GM23338 (cell line): Measurements from ENCODE around the gene SBSN. TPM values are rescaled to one million over a fixed set of nuclear protein-coding genes. Genes with fewer than 3 reads are reported as not detected.

Source experiments
- ATAC-seq: fragments of 200-7000 bp; cut with Tn5 transposase; 3 replicates; pipeline ENCODE4 v1.9.1; 2020
- DNase-seq: peaks from one replicate; pipeline ENCODE4 v3.0.0-alpha.2; 2015; ENCODE audit warnings: low spot score
- H2AFZ ChIP-seq: fragments of 200-600 bp; sonication (generic); 2 replicates; pipeline ENCODE4 v1.8.0; 2016; ENCODE audit warnings: antibody characterized with exemption, mild to moderate bottlenecking, moderate library complexity
- H3F3A ChIP-seq: fragments of 200-600 bp; sonication (generic); replicated peaks from 2 replicates; pipeline ENCODE4 v1.8.0; 2017; ENCODE audit warnings: antibody characterized with exemption, mixed run types, low read depth
- H3K27ac ChIP-seq: fragments of 200-600 bp; sonication (generic); 2 replicates; pipeline ENCODE4 v1.6.1; 2016; ENCODE audit warnings: low read depth
- H3K27me3 ChIP-seq: fragments of 200-600 bp; sonication (generic); 2 replicates; pipeline ENCODE4 v1.8.0; 2016; ENCODE audit warnings: mild to moderate bottlenecking, mixed run types, moderate library complexity; ENCODE audit not compliant: insufficient read depth
- H3K36me3 ChIP-seq: fragments of 200-600 bp; sonication (generic); 2 replicates; pipeline ENCODE4 v1.8.0; 2016; ENCODE audit warnings: mild to moderate bottlenecking; ENCODE audit not compliant: insufficient read depth
- H3K4me1 ChIP-seq: fragments of 200-600 bp; sonication (generic); 2 replicates; pipeline ENCODE4 v1.8.0; 2016; ENCODE audit warnings: mild to moderate bottlenecking, moderate library complexity; ENCODE audit not compliant: insufficient read depth
- H3K4me2 ChIP-seq: fragments of 200-600 bp; sonication (generic); 2 replicates; pipeline ENCODE4 v1.7.1; 2017; ENCODE audit warnings: mixed run types
- H3K4me3 ChIP-seq: fragments of 200-600 bp; sonication (generic); 2 replicates; pipeline ENCODE4 v1.6.1; 2016; ENCODE audit warnings: mixed run types
- H3K79me2 ChIP-seq: fragments of 200-600 bp; sonication (generic); replicated peaks from 2 replicates; pipeline ENCODE4 v1.8.0; 2017; ENCODE audit warnings: mild to moderate bottlenecking; ENCODE audit not compliant: insufficient read depth
- H3K9me2 ChIP-seq: fragments of 200-600 bp; sonication (generic); 2 replicates; pipeline ENCODE4 v1.8.0; 2017; ENCODE audit not compliant: insufficient read depth
- H4K20me1 ChIP-seq: fragments of 200-600 bp; sonication (generic); replicated peaks from 2 replicates; pipeline ENCODE4 v1.8.0; 2017; ENCODE audit warnings: mild to moderate bottlenecking; ENCODE audit not compliant: insufficient read depth
- H3K27ac Mint-ChIP-seq: 2 replicates; pipeline ENCODE4 v1.8.0; 2020; ENCODE audit warnings: inconsistent platforms, mild to moderate bottlenecking, moderate library complexity, mixed read lengths
- H3K27me3 Mint-ChIP-seq: 3 replicates; pipeline ENCODE4 v1.8.0; 2022; ENCODE audit warnings: low read depth, mild to moderate bottlenecking, moderate library complexity, mixed read lengths, inconsistent platforms; ENCODE audit not compliant: insufficient read depth, poor library complexity
- H3K36me3 Mint-ChIP-seq: 3 replicates; pipeline ENCODE4 v1.8.0; 2021; ENCODE audit warnings: low read depth, mild to moderate bottlenecking, inconsistent platforms, moderate library complexity, mixed read lengths
- H3K4me1 Mint-ChIP-seq: 3 replicates; pipeline ENCODE4 v1.8.0; 2020; ENCODE audit warnings: mild to moderate bottlenecking, inconsistent platforms, mixed read lengths
- H3K4me3 Mint-ChIP-seq: 3 replicates; pipeline ENCODE4 v1.8.0; 2021; ENCODE audit warnings: moderate library complexity, mild to moderate bottlenecking, inconsistent platforms, mixed read lengths
- H3K9me3 Mint-ChIP-seq: 3 replicates; pipeline ENCODE4 v1.8.0; 2020; ENCODE audit warnings: moderate library complexity, mild to moderate bottlenecking, inconsistent platforms, mixed read lengths
- CTCF ChIP-seq, 2 experiments: fragments of 200-600 bp in 1 of 2; sonication (generic) in 1 of 2; conservative IDR thresholded peaks; 2 replicates each; pipeline versions ENCODE4 v1.5.1 to v1.6.1; 2016 to 2017; ENCODE audit warnings: antibody characterized with exemption in 2 of 2, low read depth in 2 of 2, mild to moderate bottlenecking in 2 of 2, moderate library complexity in 1 of 2
- ETS1 ChIP-seq: IDR thresholded peaks from 2 replicates; pipeline ENCODE4 v1.6.1; 2016; ENCODE audit warnings: antibody characterized with exemption
- EZH2 ChIP-seq: fragments of 200-600 bp; sonication (generic); IDR thresholded peaks from one replicate; pipeline ENCODE4 v1.8.0; 2017; ENCODE audit warnings: antibody characterized with exemption, mild to moderate bottlenecking, low read depth; ENCODE audit not compliant: unreplicated experiment
- EZH2phosphoT487 ChIP-seq: fragments of 200-600 bp; sonication (generic); IDR thresholded peaks from one replicate; pipeline ENCODE4 v1.8.1; 2018; ENCODE audit warnings: antibody characterized with exemption; ENCODE audit not compliant: unreplicated experiment
- JUNB ChIP-seq: IDR thresholded peaks from one replicate; pipeline ENCODE4 v1.6.1; 2016; ENCODE audit warnings: antibody characterized with exemption; ENCODE audit not compliant: unreplicated experiment
- NANOG ChIP-seq: IDR thresholded peaks from 2 replicates; pipeline ENCODE4 v1.6.1; 2016; ENCODE audit warnings: antibody characterized with exemption, borderline replicate concordance
- POLR2AphosphoS5 ChIP-seq: IDR thresholded peaks from 2 replicates; pipeline ENCODE4 v1.6.1; 2016; ENCODE audit warnings: antibody characterized with exemption, low read depth
- STAT1 ChIP-seq: IDR thresholded peaks from one replicate; pipeline ENCODE4 v1.6.1; 2016; ENCODE audit warnings: antibody characterized with exemption; ENCODE audit not compliant: unreplicated experiment
- ZNF331 ChIP-seq: fragments of 250-450 bp; sonication (Bioruptor Pico); IDR thresholded peaks from 2 replicates; pipeline ENCODE4 v1.5.0; 2020; ENCODE audit warnings: low read depth, mild to moderate bottlenecking, moderate library complexity
- polyA plus RNA-seq: library from polyadenylated mRNA; unstranded; fragments of >200 nt; fragmentation: Nextera tagmentation; extraction: Ambion mirVana; gene quantifications from 2 replicates; pipeline ENCODE4 v1.2.1, GENCODE V29; 2016
- total RNA-seq: library from RNA; depleted of rRNA; stranded (reverse); fragments of >200 nt; shearing (Covaris generic); gene quantifications from 2 replicates; pipeline ENCODE4 v1.2.3, GENCODE V29; 2014
- TF ChIP-seq, protein P1 (sequence below): IDR thresholded peaks from one replicate; pipeline ENCODE4 v1.6.1; 2018; ENCODE audit warnings: antibody characterized with exemption; ENCODE audit not compliant: unreplicated experiment

Gene SBSN
- total and polyA plus RNA-seq, 2 experiments from 2014 or later = 0.39 TPM; not detected in 1

DNA sequence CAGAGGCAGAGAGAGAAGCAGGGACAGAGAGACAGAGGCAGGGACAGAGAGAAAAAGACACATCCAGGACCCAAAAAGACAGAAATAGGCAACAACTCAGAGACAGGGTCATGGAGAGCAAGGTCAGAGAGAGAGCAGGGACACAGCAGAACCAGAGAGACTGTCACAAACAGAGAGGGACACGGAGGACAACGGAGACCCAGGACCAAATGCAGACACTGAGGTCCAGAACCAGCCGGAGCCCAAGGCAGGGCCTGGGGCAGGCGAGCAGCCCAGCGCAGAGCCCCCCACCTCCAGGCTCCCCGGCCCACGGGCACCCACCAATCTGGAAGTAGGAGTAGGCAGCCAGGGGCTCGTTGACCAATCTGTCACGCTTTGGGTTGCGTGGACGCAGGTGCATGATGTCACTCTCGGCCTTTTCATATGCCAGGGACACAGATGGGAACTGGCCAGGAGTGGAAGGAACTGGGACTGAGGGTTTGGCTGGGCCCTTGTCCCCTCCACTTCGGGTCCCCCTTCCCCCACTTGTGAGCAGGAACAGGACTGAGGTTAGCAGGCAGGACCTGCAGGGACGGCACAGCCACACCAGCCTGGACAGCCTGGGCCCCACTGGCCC, 25.4 kb upstream of the SBSN start:
- ATAC-seq (no peak), DNase-seq (no peak)
- no peak overlapping the region for H3K4me2 ChIP-seq
- no peak overlapping the region for H3K4me3 ChIP-seq
- H3K27ac ChIP-seq = no peak overlapping the region
- peaks cover 9% of the 10 kb centered on the region for H4K20me1 ChIP-seq
- no peak overlapping the region for H2AFZ ChIP-seq
- peaks cover 16% of the 10 kb centered on the region; the same call in 1 of the 2 replicates for H3F3A ChIP-seq
- no peaks in the 10 kb centered on the region for H3K27me3 ChIP-seq
- Mint-ChIP-seq H3K9me3 (no peaks in the 10 kb centered on the region; the same call in none of the 3 replicates), H3K27ac (no peak overlapping the region), H3K4me3 (no peak overlapping the region; the same call in 2 of the 3 replicates), H3K36me3 (peaks cover 13% of the 10 kb centered on the region), H3K27me3 (peaks cover 19% of the 10 kb centered on the region), H3K4me1 (peaks cover 18% of the 10 kb centered on the region)
- no peak for TF ChIP-seq STAT1
- TF ChIP-seq, protein P1, sequence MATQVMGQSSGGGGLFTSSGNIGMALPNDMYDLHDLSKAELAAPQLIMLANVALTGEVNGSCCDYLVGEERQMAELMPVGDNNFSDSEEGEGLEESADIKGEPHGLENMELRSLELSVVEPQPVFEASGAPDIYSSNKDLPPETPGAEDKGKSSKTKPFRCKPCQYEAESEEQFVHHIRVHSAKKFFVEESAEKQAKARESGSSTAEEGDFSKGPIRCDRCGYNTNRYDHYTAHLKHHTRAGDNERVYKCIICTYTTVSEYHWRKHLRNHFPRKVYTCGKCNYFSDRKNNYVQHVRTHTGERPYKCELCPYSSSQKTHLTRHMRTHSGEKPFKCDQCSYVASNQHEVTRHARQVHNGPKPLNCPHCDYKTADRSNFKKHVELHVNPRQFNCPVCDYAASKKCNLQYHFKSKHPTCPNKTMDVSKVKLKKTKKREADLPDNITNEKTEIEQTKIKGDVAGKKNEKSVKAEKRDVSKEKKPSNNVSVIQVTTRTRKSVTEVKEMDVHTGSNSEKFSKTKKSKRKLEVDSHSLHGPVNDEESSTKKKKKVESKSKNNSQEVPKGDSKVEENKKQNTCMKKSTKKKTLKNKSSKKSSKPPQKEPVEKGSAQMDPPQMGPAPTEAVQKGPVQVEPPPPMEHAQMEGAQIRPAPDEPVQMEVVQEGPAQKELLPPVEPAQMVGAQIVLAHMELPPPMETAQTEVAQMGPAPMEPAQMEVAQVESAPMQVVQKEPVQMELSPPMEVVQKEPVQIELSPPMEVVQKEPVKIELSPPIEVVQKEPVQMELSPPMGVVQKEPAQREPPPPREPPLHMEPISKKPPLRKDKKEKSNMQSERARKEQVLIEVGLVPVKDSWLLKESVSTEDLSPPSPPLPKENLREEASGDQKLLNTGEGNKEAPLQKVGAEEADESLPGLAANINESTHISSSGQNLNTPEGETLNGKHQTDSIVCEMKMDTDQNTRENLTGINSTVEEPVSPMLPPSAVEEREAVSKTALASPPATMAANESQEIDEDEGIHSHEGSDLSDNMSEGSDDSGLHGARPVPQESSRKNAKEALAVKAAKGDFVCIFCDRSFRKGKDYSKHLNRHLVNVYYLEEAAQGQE = no peak
- TF ChIP-seq POLR2AphosphoS5 = no peak
- no peak for TF ChIP-seq ZNF331 (CRISPR knock-in tag)
- H3K4me1 ChIP-seq = peaks cover 4% of the 10 kb centered on the region; the same call in 1 of the 2 replicates
- H3K79me2 ChIP-seq = no peaks in the 10 kb centered on the region
- no peaks in the 10 kb centered on the region for H3K36me3 ChIP-seq
- no peaks in the 10 kb centered on the region for H3K9me2 ChIP-seq

DNA sequence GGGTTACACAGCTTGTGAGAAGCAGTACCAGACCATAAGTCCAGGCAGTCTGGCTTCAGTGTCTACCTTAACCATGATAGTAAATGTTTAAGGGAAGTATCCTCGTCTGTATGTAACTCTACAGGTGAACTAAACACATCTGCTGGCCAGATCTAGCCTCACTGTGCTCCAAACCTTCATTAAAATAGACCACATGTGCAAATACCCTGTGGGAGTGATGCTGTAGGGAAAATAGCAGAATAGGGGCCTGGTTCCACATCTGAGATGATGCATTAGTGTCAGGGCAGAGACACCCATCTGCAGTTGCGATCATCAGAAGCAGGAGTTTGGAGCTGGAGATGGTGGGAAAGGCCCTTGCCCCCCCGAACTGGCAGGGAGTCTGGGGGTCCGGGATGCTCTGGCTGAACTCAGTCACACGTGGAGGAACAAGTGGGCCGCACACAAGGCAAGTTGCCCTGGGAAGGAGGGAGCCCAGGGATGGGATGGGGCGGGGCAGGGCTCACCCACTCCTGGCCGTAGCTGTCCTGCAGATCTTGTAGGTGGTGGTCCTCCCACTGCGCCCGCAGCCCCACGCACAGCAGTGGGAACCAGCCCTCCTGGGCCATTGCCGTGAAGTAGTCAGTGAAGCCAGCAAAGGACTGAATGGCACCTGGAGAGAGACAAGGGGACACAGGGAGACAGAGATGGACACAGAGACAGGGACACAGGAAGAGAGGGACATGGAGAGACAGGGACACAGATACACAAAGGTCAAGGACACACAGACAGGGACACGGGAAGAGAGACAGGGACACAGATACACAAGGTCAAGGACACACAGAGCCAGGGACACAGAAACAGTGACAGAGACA, 24.6 kb upstream of the SBSN start:
- ATAC-seq (no peak), DNase-seq (no peak)
- Mint-ChIP-seq H3K27ac (no peak overlapping the region), H3K27me3 (peaks cover 16% of the 10 kb centered on the region), H3K4me3 (no peak overlapping the region; the same call in 2 of the 3 replicates), H3K4me1 (peaks cover 20% of the 10 kb centered on the region), H3K9me3 (no peaks in the 10 kb centered on the region; the same call in none of the 3 replicates), H3K36me3 (peaks cover 17% of the 10 kb centered on the region)
- H3F3A ChIP-seq = peaks cover 19% of the 10 kb centered on the region; the same call in 1 of the 2 replicates
- no peaks in the 10 kb centered on the region for H3K27me3 ChIP-seq
- H3K27ac ChIP-seq = no peak overlapping the region
- H2AFZ ChIP-seq = no peak overlapping the region
- no peak overlapping the region for H3K4me3 ChIP-seq
- no peaks in the 10 kb centered on the region for H3K79me2 ChIP-seq
- H3K4me1 ChIP-seq = peaks cover 4% of the 10 kb centered on the region; the same call in 1 of the 2 replicates
- H4K20me1 ChIP-seq = peaks cover 9% of the 10 kb centered on the region
- H3K4me2 ChIP-seq = no peak overlapping the region
- no peaks in the 10 kb centered on the region for H3K9me2 ChIP-seq
- H3K36me3 ChIP-seq = no peaks in the 10 kb centered on the region
- TF ChIP-seq ETS1 (no peak), CTCF (conservative IDR thresholded peaks at IDR 0.05; ENCODE audit: low read depth in 2 of 2) (no peak), ZNF331 (CRISPR knock-in tag) (no peak), NANOG (no peak), EZH2phosphoT487 (no peak), EZH2 (no peak), JUNB (no peak)
